ENCODE data around the gene CIRBP. TPM values are rescaled to one million over a fixed set of nuclear protein-coding genes. Genes with fewer than 3 reads are reported as not detected.

The CIRBP gene
- total and polyA plus RNA-seq, 2 of the 13 experiments (the other 11 are each of a cell fraction or from before 2014, with no cell fraction given): 133 to 140 TPM

GRCh38 chr19:1286487-1287353 lies 17.6 kb downstream of the CIRBP start (continued):
- no peak for TF ChIP-seq MLXIP (CRISPR knock-in tag; IDR thresholded peaks at IDR 0.05; ENCODE audit: borderline replicate concordance)
- TF ChIP-seq ZNF839 (CRISPR knock-in tag; IDR thresholded peaks at IDR 0.05; ENCODE audit: borderline replicate concordance): no peak
- TF ChIP-seq HOXA9 (CRISPR knock-in tag; IDR thresholded peaks at IDR 0.05; ENCODE audit: borderline replicate concordance): no peak
- TF ChIP-seq ZNF501 (CRISPR knock-in tag; IDR thresholded peaks at IDR 0.05): no peak
- TF ChIP-seq ATF1 (CRISPR knock-in tag; IDR thresholded peaks at IDR 0.05): no peak
- TF ChIP-seq ZBTB37 (CRISPR knock-in tag; IDR thresholded peaks at IDR 0.05): no peak
- no peak for TF ChIP-seq SNRNP70 (IDR thresholded peaks at IDR 0.05; ENCODE audit: low read depth, low read length)
- peak; percentile 2; the same call in 1 of the 2 replicates for TF ChIP-seq ZNF687 (CRISPR knock-in tag; IDR thresholded peaks at IDR 0.05)
- TF ChIP-seq NRL (CRISPR knock-in tag; IDR thresholded peaks at IDR 0.05; ENCODE audit: borderline replicate concordance): no peak
- TF ChIP-seq SATB2 (CRISPR knock-in tag; IDR thresholded peaks at IDR 0.05): no peak
- TF ChIP-seq ZC3H13 (CRISPR knock-in tag; IDR thresholded peaks at IDR 0.05): no peak
- TF ChIP-seq CSRNP1 (CRISPR knock-in tag; IDR thresholded peaks at IDR 0.05): peak; percentile 33; the same call in 1 of the 2 replicates
- no peak for TF ChIP-seq ZNF660 (CRISPR knock-in tag; IDR thresholded peaks at IDR 0.05; ENCODE audit: borderline replicate concordance, low read depth)
- no peak for TF ChIP-seq MTERF4 (CRISPR knock-in tag; IDR thresholded peaks at IDR 0.05)
- TF ChIP-seq SETDB1 (CRISPR knock-in tag; IDR thresholded peaks at IDR 0.05; ENCODE audit: borderline replicate concordance): no peak
- TF ChIP-seq ZNF740 (CRISPR knock-in tag; IDR thresholded peaks at IDR 0.05): 0 out of 2 replicates have a peak, but pooled peaks have one; percentile 44

Measured in HepG2 (cell line).